ENCODE measurements around the gene TSGA10. TPM values are rescaled to one million over a fixed set of nuclear protein-coding genes. Genes with fewer than 3 reads are reported as not detected.

TSGA10 gene
- total RNA-seq, 1 experiment from 2014 or later = 9.9 TPM

DNA sequence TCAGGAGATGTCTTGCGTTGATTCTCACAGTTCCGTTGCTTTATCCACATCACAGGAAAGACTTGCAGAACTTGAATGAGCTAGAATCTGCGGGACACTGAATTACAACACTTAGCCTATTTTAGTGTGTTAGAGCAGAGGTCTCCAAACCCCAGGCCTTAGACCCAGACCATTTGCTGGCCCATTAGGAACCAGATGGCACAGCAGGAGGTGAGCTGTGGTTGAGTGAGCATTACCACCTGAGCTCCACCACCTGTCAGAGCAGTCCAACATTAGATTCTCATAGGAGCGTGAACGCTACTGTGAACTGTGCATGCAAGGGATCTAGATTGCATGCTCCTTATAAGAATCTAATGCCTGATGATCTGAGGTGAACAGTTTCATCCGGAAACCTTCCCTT is 30.1 kb upstream of the TSGA10 start:
- Mint-ChIP-seq H3K4me1 (ENCODE audit: low read depth, unreplicated experiment) (peaks cover 9% of the 10 kb centered on the region), H3K36me3 (ENCODE audit: insufficient read depth, unreplicated experiment) (peaks cover 34% of the 10 kb centered on the region), H3K27me3 (ENCODE audit: insufficient read depth, unreplicated experiment) (no peaks in the 10 kb centered on the region), H3K27ac (ENCODE audit: unreplicated experiment) (no peak overlapping the region), H3K9me3 (ENCODE audit: unreplicated experiment) (no peaks in the 10 kb centered on the region), H3K4me3 (ENCODE audit: unreplicated experiment) (no peak overlapping the region)
- intact Hi-C loops (cut with micrococcal nuclease; ENCODE audit: unreplicated experiment) = no loop called here
- H3K9me3 ChIP-seq = no peaks in the 10 kb centered on the region
- TF ChIP-seq, protein P1, sequence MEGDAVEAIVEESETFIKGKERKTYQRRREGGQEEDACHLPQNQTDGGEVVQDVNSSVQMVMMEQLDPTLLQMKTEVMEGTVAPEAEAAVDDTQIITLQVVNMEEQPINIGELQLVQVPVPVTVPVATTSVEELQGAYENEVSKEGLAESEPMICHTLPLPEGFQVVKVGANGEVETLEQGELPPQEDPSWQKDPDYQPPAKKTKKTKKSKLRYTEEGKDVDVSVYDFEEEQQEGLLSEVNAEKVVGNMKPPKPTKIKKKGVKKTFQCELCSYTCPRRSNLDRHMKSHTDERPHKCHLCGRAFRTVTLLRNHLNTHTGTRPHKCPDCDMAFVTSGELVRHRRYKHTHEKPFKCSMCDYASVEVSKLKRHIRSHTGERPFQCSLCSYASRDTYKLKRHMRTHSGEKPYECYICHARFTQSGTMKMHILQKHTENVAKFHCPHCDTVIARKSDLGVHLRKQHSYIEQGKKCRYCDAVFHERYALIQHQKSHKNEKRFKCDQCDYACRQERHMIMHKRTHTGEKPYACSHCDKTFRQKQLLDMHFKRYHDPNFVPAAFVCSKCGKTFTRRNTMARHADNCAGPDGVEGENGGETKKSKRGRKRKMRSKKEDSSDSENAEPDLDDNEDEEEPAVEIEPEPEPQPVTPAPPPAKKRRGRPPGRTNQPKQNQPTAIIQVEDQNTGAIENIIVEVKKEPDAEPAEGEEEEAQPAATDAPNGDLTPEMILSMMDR (IDR thresholded peaks at IDR 0.05; ENCODE audit: insufficient read depth in 1 of 2, low read depth in 1 of 2, low read length in 1 of 2, severe bottlenecking in 1 of 2, unreplicated experiment in 1 of 2) = no peak
- CTCF ChIA-PET = no interaction called here
- POLR2A ChIA-PET = interaction anchor here (1.3 kb wide), 1 partner anchor 152 kb away, joined by 5 read pairs; the partner anchor contains the start of genes EIF5B and TXNDC9
- no peak overlapping the region for H3K4me3 ChIP-seq (ENCODE audit: low read depth, low read length)
- H3K27me3 ChIP-seq (replicated peaks; ENCODE audit: control insufficient read depth, insufficient read depth, low read length) = no peaks in the 10 kb centered on the region
- no TSS peak for BruUV-seq (replicated peaks)
- DNase-seq = no peak
- H3K36me3 ChIP-seq (ENCODE audit: control insufficient read depth, insufficient read depth, low read length) = no peaks in the 10 kb centered on the region
- H3K4me1 ChIP-seq = peaks cover 17% of the 10 kb centered on the region

DNA sequence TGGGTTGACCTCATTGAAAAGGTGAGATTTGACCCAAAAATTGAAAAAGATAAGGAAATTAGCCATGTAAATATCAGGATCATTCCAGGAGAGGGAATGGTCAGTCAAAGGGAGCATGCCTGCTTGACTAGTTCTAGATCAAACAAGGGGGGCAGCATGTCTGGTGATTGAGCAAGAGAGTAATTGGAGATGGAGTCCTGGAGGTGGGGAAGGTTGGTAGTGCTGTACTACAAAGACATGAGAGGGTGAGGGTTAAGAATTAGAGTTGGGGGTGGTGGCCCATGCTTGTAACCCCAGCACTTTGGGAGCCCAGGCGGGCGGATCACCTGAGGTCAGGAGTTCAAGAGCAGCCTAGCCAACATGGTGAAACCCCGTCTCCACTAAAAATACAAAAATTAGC is 28.3 kb upstream of the TSGA10 start:
- POLR2A ChIA-PET = no interaction called here
- no TSS peak for BruUV-seq (replicated peaks)

DNA sequence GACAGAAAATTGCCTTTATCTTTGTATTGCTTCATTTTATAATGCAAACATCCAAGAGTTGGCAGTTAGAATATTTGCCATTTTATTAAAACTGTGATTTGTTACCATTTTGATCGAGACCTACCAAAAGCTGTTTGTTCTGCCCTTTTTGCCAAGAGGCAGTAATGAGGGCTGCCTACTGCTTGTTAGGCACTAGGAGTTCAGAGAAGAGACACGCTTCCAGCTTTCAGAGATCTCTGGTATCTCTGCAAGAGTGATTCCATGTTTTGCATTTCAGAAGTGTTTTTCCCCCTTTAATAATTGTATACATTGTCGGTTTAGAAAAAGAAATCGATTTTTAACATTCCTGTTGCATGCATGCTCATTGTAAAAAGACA is 26.9 kb upstream of the TSGA10 start:
- Mint-ChIP-seq H3K27ac (ENCODE audit: unreplicated experiment) (peak overlapping the region; percentile 84), H3K27me3 (ENCODE audit: insufficient read depth, unreplicated experiment) (no peaks in the 10 kb centered on the region), H3K4me1 (ENCODE audit: low read depth, unreplicated experiment) (peaks cover 9% of the 10 kb centered on the region), H3K36me3 (ENCODE audit: insufficient read depth, unreplicated experiment) (peaks cover 24% of the 10 kb centered on the region), H3K9me3 (ENCODE audit: unreplicated experiment) (no peaks in the 10 kb centered on the region), H3K4me3 (ENCODE audit: unreplicated experiment) (peak overlapping the region; percentile 92)
- no TSS peak for BruUV-seq (replicated peaks)
- no peaks in the 10 kb centered on the region for H3K27me3 ChIP-seq (replicated peaks; ENCODE audit: control insufficient read depth, insufficient read depth, low read length)
- DNase-seq = no peak
- peak overlapping the region; percentile 87 for H3K4me3 ChIP-seq (ENCODE audit: low read depth, low read length)
- intact Hi-C loops (cut with micrococcal nuclease; ENCODE audit: unreplicated experiment) = loop anchor here (1.0 kb wide), 2 partner anchors 40 to 155 kb away; partner anchors contain the start of genes C2orf15 and TXNDC9
- no peaks in the 10 kb centered on the region for H3K9me3 ChIP-seq
- no peaks in the 10 kb centered on the region for H3K36me3 ChIP-seq (ENCODE audit: control insufficient read depth, insufficient read depth, low read length)
- ChIA-PET POLR2A (interaction anchor here (0.6 to 2.2 kb wide), 3 partner anchors 27 to 156 kb away, joined by 3 to 28 read pairs (median 4); partner anchors contain the start of genes C2orf15, EIF5B, LIPT1 and TSGA10), CTCF (interaction anchor here (0.7 to 0.9 kb wide), 2 partner anchors 20 to 94 kb away, joined by 3 read pairs; no protein-coding TSS in a partner anchor)
- TF ChIP-seq, protein P1 (IDR thresholded peaks at IDR 0.05; ENCODE audit: insufficient read depth in 1 of 2, low read depth in 1 of 2, low read length in 1 of 2, severe bottlenecking in 1 of 2, unreplicated experiment in 1 of 2) = no peak
- H3K4me1 ChIP-seq = peaks cover 28% of the 10 kb centered on the region

More for the DNA sequence above, 28.3 kb upstream of the TSGA10 start:
- Histone ChIP-seq H3K27me3 (replicated peaks; ENCODE audit: control insufficient read depth, insufficient read depth, low read length) (no peaks in the 10 kb centered on the region), H3K4me3 (ENCODE audit: low read depth, low read length) (peak overlapping the region; percentile 87), H3K36me3 (ENCODE audit: control insufficient read depth, insufficient read depth, low read length) (no peaks in the 10 kb centered on the region), H3K4me1 (peaks cover 28% of the 10 kb centered on the region), H3K9me3 (no peaks in the 10 kb centered on the region)
- intact Hi-C loops (cut with micrococcal nuclease; ENCODE audit: unreplicated experiment) = loop anchor here (1.0 kb wide), 1 partner anchor 15 kb away; no protein-coding TSS in a partner anchor
- CTCF ChIA-PET = no interaction called here
- Mint-ChIP-seq H3K4me1 (ENCODE audit: low read depth, unreplicated experiment) (peaks cover 9% of the 10 kb centered on the region), H3K9me3 (ENCODE audit: unreplicated experiment) (no peaks in the 10 kb centered on the region), H3K36me3 (ENCODE audit: insufficient read depth, unreplicated experiment) (peaks cover 34% of the 10 kb centered on the region), H3K4me3 (ENCODE audit: unreplicated experiment) (peak overlapping the region; percentile 92), H3K27ac (ENCODE audit: unreplicated experiment) (peak overlapping the region; percentile 84), H3K27me3 (ENCODE audit: insufficient read depth, unreplicated experiment) (no peaks in the 10 kb centered on the region)
- peak; percentile 78 to 79 for DNase-seq
- TF ChIP-seq, protein P1 (IDR thresholded peaks at IDR 0.05; ENCODE audit: insufficient read depth in 1 of 2, low read depth in 1 of 2, low read length in 1 of 2, severe bottlenecking in 1 of 2, unreplicated experiment in 1 of 2) = no peak

All from Caco-2 (cell line).